Hematopoietic multipotent progenitor cell treated with erythropoietin and hydrocortisone succinate and interleukin-3 and kit ligand, for 15 days (in vitro differentiated cells): ENCODE results near the gene MYLK4.

Experiments
- DNase-seq: peaks from one replicate; pipeline ENCODE4 v3.0.0-alpha.2; 2015; ENCODE audit warnings: low spot score

The MYLK4 gene

GRCh38 chr6:2733324-2733723, 17.4 kb downstream of the MYLK4 start:
- no peak for DNase-seq

- no peak for DNase-seq
Measured at GRCh38 chr6:2732503-2733089, 18.1 kb downstream of the MYLK4 start.

- no peak for DNase-seq
Measured at GRCh38 chr6:2731281-2731909, 19.3 kb downstream of the MYLK4 start.

- no peak for DNase-seq
Measured at GRCh38 chr6:2730353-2731107, 20.2 kb downstream of the MYLK4 start.

GRCh38 chr6:2729921-2730320, 20.8 kb downstream of the MYLK4 start:
- no peak for DNase-seq

GRCh38 chr6:2725999-2726567, 24.6 kb downstream of the MYLK4 start:
- DNase-seq = no peak

GRCh38 chr6:2725364-2725988, 25.2 kb downstream of the MYLK4 start:
- DNase-seq = no peak

GRCh38 chr6:2721219-2721618, 29.5 kb downstream of the MYLK4 start:
- DNase-seq = no peak

GRCh38 chr6:2719093-2719455, 31.6 kb downstream of the MYLK4 start:
- no peak for DNase-seq

GRCh38 chr6:2718334-2719092, 32.2 kb downstream of the MYLK4 start:
- no peak for DNase-seq

- no peak for DNase-seq
Measured at GRCh38 chr6:2716936-2717700, 33.6 kb downstream of the MYLK4 start.

GRCh38 chr6:2715737-2716136, 35.0 kb downstream of the MYLK4 start:
- DNase-seq = no peak

- no peak for DNase-seq
Measured at GRCh38 chr6:2714111-2714895, 36.4 kb downstream of the MYLK4 start.

- no peak for DNase-seq
Measured at GRCh38 chr6:2713473-2714110, 37.1 kb downstream of the MYLK4 start.

GRCh38 chr6:2712102-2712501, 38.6 kb downstream of the MYLK4 start:
- DNase-seq = no peak

GRCh38 chr6:2710412-2710811, 40.3 kb downstream of the MYLK4 start:
- DNase-seq = no peak

- no peak for DNase-seq
Measured at GRCh38 chr6:2708456-2708855, 42.3 kb downstream of the MYLK4 start.

- no peak for DNase-seq
Measured at GRCh38 chr6:2706558-2706957, 44.2 kb downstream of the MYLK4 start.

GRCh38 chr6:2705256-2705655, 45.5 kb downstream of the MYLK4 start:
- DNase-seq = no peak

GRCh38 chr6:2697291-2697690, 53.4 kb downstream of the MYLK4 start:
- DNase-seq = no peak
